ENCODE data around the gene ZFAND6.
"Not testable (repeated sequence)": the region's sequence is repeated elsewhere in the genome, so short reads cannot be mapped to it uniquely, and the experiment has no call there.

The ZFAND6 gene

GRCh38 chr15:80058851-80059785, at the start of gene ZFAND6:
Gene ZFAND6, plus strand, starts transcription at chr15:80059676. Its CDS starts 60,669 bp downstream, at chr15:80120345.
- DNase-seq: peak; percentile 96

GRCh38 chr15:80010131-80010673, 49.3 kb upstream of the ZFAND6 start:
- no peak for DNase-seq

- peak; percentile 66 for DNase-seq
Observed at GRCh38 chr15:80011041-80011523, 48.4 kb upstream of the ZFAND6 start.

- DNase-seq: no peak
Observed at GRCh38 chr15:80011596-80011995, 47.9 kb upstream of the ZFAND6 start.

GRCh38 chr15:80012060-80012726, 47.3 kb upstream of the ZFAND6 start:
- DNase-seq: no peak

- not testable (repeated sequence) for DNase-seq
Observed at GRCh38 chr15:80014186-80014585, 45.3 kb upstream of the ZFAND6 start.

GRCh38 chr15:80015156-80015555, 44.3 kb upstream of the ZFAND6 start:
- DNase-seq: no peak

GRCh38 chr15:80016506-80016905, 43.0 kb upstream of the ZFAND6 start:
- not testable (repeated sequence) for DNase-seq

- not testable (repeated sequence) for DNase-seq
Observed at GRCh38 chr15:80017139-80017538, 42.3 kb upstream of the ZFAND6 start.

GRCh38 chr15:80019168-80019745, 40.2 kb upstream of the ZFAND6 start:
- no peak for DNase-seq

GRCh38 chr15:80020149-80020548, 39.3 kb upstream of the ZFAND6 start:
- not testable (repeated sequence) for DNase-seq

- peak; percentile 16 for DNase-seq
Observed at GRCh38 chr15:80020731-80021130, 38.7 kb upstream of the ZFAND6 start.

GRCh38 chr15:80026310-80026709, 33.2 kb upstream of the ZFAND6 start:
- no peak for DNase-seq

- peak; percentile 30 for DNase-seq
Observed at GRCh38 chr15:80026754-80027153, 32.7 kb upstream of the ZFAND6 start.

- no peak for DNase-seq
Observed at GRCh38 chr15:80028937-80029336, 30.5 kb upstream of the ZFAND6 start.

GRCh38 chr15:80031841-80032240, 27.6 kb upstream of the ZFAND6 start:
- DNase-seq: peak; percentile 86

GRCh38 chr15:80034629-80035028, 24.8 kb upstream of the ZFAND6 start:
- DNase-seq: no peak

GRCh38 chr15:80036071-80036470, 23.4 kb upstream of the ZFAND6 start:
- DNase-seq: no peak

GRCh38 chr15:80041494-80042253, 17.8 kb upstream of the ZFAND6 start:
- DNase-seq: no peak

- no peak for DNase-seq
Observed at GRCh38 chr15:80042568-80042967, 16.9 kb upstream of the ZFAND6 start.

- DNase-seq: not testable (repeated sequence)
Observed at GRCh38 chr15:80045219-80045618, 14.3 kb upstream of the ZFAND6 start.

- no peak for DNase-seq
Observed at GRCh38 chr15:80049046-80049445, 10.4 kb upstream of the ZFAND6 start.
